Muscle layer of duodenum (tissue), 2 donors: ENCODE data around the gene PCDH15.
"Not testable (repeated sequence)": the region's sequence is repeated elsewhere in the genome, so short reads cannot be mapped to it uniquely, and the experiment has no call there.

Experiments
- H3K27ac ChIP-seq: one replicate; pipeline ENCODE4 v1.7.0; 2013; ENCODE audit warnings: mild to moderate bottlenecking, low read length
- H3K27me3 ChIP-seq: one replicate; pipeline ENCODE4 v1.7.0; 2013; ENCODE audit warnings: low read depth, mild to moderate bottlenecking, control low read depth, low read length
- H3K36me3 ChIP-seq, 2 donors: one replicate each; pipeline ENCODE4 v1.7.0; 2013; ENCODE audit warnings: low read length in 2 of 2, control low read depth in 1 of 2, mild to moderate bottlenecking in 1 of 2; ENCODE audit not compliant: insufficient read depth in 2 of 2, control insufficient read depth in 1 of 2
- H3K4me1 ChIP-seq, 2 donors: one replicate each; pipeline ENCODE4 v1.7.0; 2013; ENCODE audit warnings: low read length in 2 of 2, mild to moderate bottlenecking in 2 of 2, control low read depth in 1 of 2, moderate library complexity in 1 of 2; ENCODE audit not compliant: insufficient read depth in 2 of 2, control insufficient read depth in 1 of 2
- H3K4me3 ChIP-seq, 2 donors: one replicate each; pipeline ENCODE4 v1.7.0; 2013; ENCODE audit warnings: low read length in 2 of 2, low read depth in 1 of 2, mild to moderate bottlenecking in 1 of 2
- H3K9me3 ChIP-seq, 2 donors: one replicate each; pipeline ENCODE4 v1.7.0; 2013; ENCODE audit warnings: low read length in 2 of 2, control low read depth in 1 of 2, mild to moderate bottlenecking in 1 of 2; ENCODE audit not compliant: control insufficient read depth in 1 of 2
- donor health status: healthy.

Gene PCDH15

GRCh38 chr10:54550016-54550415, 251.0 kb downstream of the PCDH15 start:
- H3K36me3 ChIP-seq: no peaks in the 10 kb centered on the region
- H3K27me3 ChIP-seq: no peaks in the 10 kb centered on the region
- no peak overlapping the region for H3K4me3 ChIP-seq
- H3K27ac ChIP-seq: no peak overlapping the region
- no peaks in the 10 kb centered on the region for H3K4me1 ChIP-seq
- H3K9me3 ChIP-seq: no peaks in the 10 kb centered on the region

GRCh38 chr10:54531296-54531695, 269.7 kb downstream of the PCDH15 start:
- no peaks in the 10 kb centered on the region for H3K27me3 ChIP-seq
- no peak overlapping the region for H3K4me3 ChIP-seq
- no peaks in the 10 kb centered on the region for H3K36me3 ChIP-seq
- no peaks in the 10 kb centered on the region for H3K4me1 ChIP-seq
- H3K27ac ChIP-seq: no peak overlapping the region
- no peaks in the 10 kb centered on the region for H3K9me3 ChIP-seq

GRCh38 chr10:54530299-54530698, 270.7 kb downstream of the PCDH15 start:
- no peaks in the 10 kb centered on the region for H3K4me1 ChIP-seq

GRCh38 chr10:54525816-54526215, 275.2 kb downstream of the PCDH15 start:
- Histone ChIP-seq H3K4me1 (no peaks in the 10 kb centered on the region), H3K27ac (no peak overlapping the region), H3K4me3 (no peak overlapping the region), H3K9me3 (no peaks in the 10 kb centered on the region), H3K36me3 (no peaks in the 10 kb centered on the region), H3K27me3 (no peaks in the 10 kb centered on the region)

More at GRCh38 chr10:54530299-54530698, 270.7 kb downstream of the PCDH15 start:
- Histone ChIP-seq H3K27me3 (no peaks in the 10 kb centered on the region), H3K9me3 (no peaks in the 10 kb centered on the region), H3K4me3 (no peak overlapping the region), H3K27ac (no peak overlapping the region), H3K36me3 (no peaks in the 10 kb centered on the region)

- not testable (repeated sequence) for H3K4me1 ChIP-seq, H3K27ac ChIP-seq, H3K36me3 ChIP-seq, H3K9me3 ChIP-seq, H3K27me3 ChIP-seq, H3K4me3 ChIP-seq
These were observed 285.8 kb downstream of the PCDH15 start for GRCh38 chr10:54515244-54515643.

- no peaks in the 10 kb centered on the region for H3K36me3 ChIP-seq
- no peaks in the 10 kb centered on the region for H3K27me3 ChIP-seq
- H3K4me1 ChIP-seq: no peaks in the 10 kb centered on the region
- no peak overlapping the region for H3K27ac ChIP-seq
- H3K9me3 ChIP-seq: no peaks in the 10 kb centered on the region
- H3K4me3 ChIP-seq: no peak overlapping the region
These were observed 297.2 kb downstream of the PCDH15 start for GRCh38 chr10:54503863-54504262.

GRCh38 chr10:54501929-54502328, 299.1 kb downstream of the PCDH15 start:
- no peaks in the 10 kb centered on the region for H3K9me3 ChIP-seq
- H3K27ac ChIP-seq: no peak overlapping the region
- no peaks in the 10 kb centered on the region for H3K36me3 ChIP-seq
- no peaks in the 10 kb centered on the region for H3K27me3 ChIP-seq
- no peak overlapping the region for H3K4me3 ChIP-seq
- H3K4me1 ChIP-seq: no peaks in the 10 kb centered on the region

GRCh38 chr10:54496852-54497251, 304.2 kb downstream of the PCDH15 start:
- Histone ChIP-seq H3K9me3 (no peaks in the 10 kb centered on the region), H3K4me1 (no peaks in the 10 kb centered on the region), H3K27me3 (no peaks in the 10 kb centered on the region), H3K36me3 (no peaks in the 10 kb centered on the region), H3K4me3 (no peak overlapping the region), H3K27ac (no peak overlapping the region)

GRCh38 chr10:54487743-54488142, 313.3 kb downstream of the PCDH15 start:
- no peak overlapping the region for H3K4me3 ChIP-seq
- no peaks in the 10 kb centered on the region for H3K9me3 ChIP-seq
- H3K27me3 ChIP-seq: no peaks in the 10 kb centered on the region
- H3K4me1 ChIP-seq: no peaks in the 10 kb centered on the region
- H3K36me3 ChIP-seq: no peaks in the 10 kb centered on the region
- H3K27ac ChIP-seq: no peak overlapping the region

- Histone ChIP-seq H3K9me3 (no peaks in the 10 kb centered on the region), H3K27ac (no peak overlapping the region), H3K36me3 (no peaks in the 10 kb centered on the region), H3K4me3 (no peak overlapping the region), H3K4me1 (no peaks in the 10 kb centered on the region), H3K27me3 (no peaks in the 10 kb centered on the region)
These were observed 315.1 kb downstream of the PCDH15 start for GRCh38 chr10:54485971-54486370.

- Histone ChIP-seq H3K4me3 (no peak overlapping the region), H3K36me3 (no peaks in the 10 kb centered on the region), H3K27ac (no peak overlapping the region), H3K9me3 (no peaks in the 10 kb centered on the region), H3K4me1 (no peaks in the 10 kb centered on the region), H3K27me3 (no peaks in the 10 kb centered on the region)
These were observed 316.8 kb downstream of the PCDH15 start for GRCh38 chr10:54484186-54484585.

GRCh38 chr10:54478601-54479000, 322.4 kb downstream of the PCDH15 start:
- Histone ChIP-seq H3K4me1 (no peaks in the 10 kb centered on the region), H3K36me3 (no peaks in the 10 kb centered on the region), H3K9me3 (no peaks in the 10 kb centered on the region), H3K27me3 (no peaks in the 10 kb centered on the region), H3K4me3 (no peak overlapping the region), H3K27ac (no peak overlapping the region)
